Body of pancreas (tissue), 4 donors: ENCODE measurements around the gene TENM3.

ENCODE experiments used
- POLR2A ChIP-seq, 3 donors: fragments of 450-650 bp; IDR thresholded peaks; one replicate each; pipeline ENCODE4 v1.6.1; 2016; ENCODE audit warnings: antibody characterized with exemption in 3 of 3, mild to moderate bottlenecking in 2 of 3
- TF ChIP-seq, protein P1 (sequence below), 7 experiments: fragments of 450-650 bp in 4 of 7; fragments of 200-600 bp in 3 of 7; sonication (generic) in 3 of 7; IDR thresholded peaks; one replicate each; pipeline ENCODE4 v1.5.1; 2016 to 2019; ENCODE audit warnings: antibody characterized with exemption in 7 of 7

GRCh38 chr4:182679533-182679932 is 436.3 kb downstream of the TENM3 start:
- TF ChIP-seq, protein P1, sequence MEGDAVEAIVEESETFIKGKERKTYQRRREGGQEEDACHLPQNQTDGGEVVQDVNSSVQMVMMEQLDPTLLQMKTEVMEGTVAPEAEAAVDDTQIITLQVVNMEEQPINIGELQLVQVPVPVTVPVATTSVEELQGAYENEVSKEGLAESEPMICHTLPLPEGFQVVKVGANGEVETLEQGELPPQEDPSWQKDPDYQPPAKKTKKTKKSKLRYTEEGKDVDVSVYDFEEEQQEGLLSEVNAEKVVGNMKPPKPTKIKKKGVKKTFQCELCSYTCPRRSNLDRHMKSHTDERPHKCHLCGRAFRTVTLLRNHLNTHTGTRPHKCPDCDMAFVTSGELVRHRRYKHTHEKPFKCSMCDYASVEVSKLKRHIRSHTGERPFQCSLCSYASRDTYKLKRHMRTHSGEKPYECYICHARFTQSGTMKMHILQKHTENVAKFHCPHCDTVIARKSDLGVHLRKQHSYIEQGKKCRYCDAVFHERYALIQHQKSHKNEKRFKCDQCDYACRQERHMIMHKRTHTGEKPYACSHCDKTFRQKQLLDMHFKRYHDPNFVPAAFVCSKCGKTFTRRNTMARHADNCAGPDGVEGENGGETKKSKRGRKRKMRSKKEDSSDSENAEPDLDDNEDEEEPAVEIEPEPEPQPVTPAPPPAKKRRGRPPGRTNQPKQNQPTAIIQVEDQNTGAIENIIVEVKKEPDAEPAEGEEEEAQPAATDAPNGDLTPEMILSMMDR (IDR thresholded peaks at IDR 0.05) = no peak
- no peak for TF ChIP-seq POLR2A (IDR thresholded peaks at IDR 0.05)
